ENCODE results near the gene TPSD1. TPM values are rescaled to one million over a fixed set of nuclear protein-coding genes. Genes with fewer than 3 reads are reported as not detected.

TPSD1 gene
- total RNA-seq, 6 experiments from 2014 or later, result not detected

- TF ChIP-seq CTCF (IDR thresholded peaks at IDR 0.05), result no peak
- no peak overlapping the region for H3K27ac Mint-ChIP-seq
- no peaks in the 10 kb centered on the region for H3K9me3 Mint-ChIP-seq
- no peaks in the 10 kb centered on the region for H3K4me1 Mint-ChIP-seq (ENCODE audit: low read depth)
- no peak for DNase-seq
- H3K27me3 Mint-ChIP-seq (ENCODE audit: insufficient read depth), result no peaks in the 10 kb centered on the region
- no peaks in the 10 kb centered on the region for H3K36me3 Mint-ChIP-seq (ENCODE audit: low read depth)
- no peak overlapping the region for H3K4me3 Mint-ChIP-seq
Measured at GRCh38 chr16:1215574-1216295, 40.1 kb upstream of the TPSD1 start.

GRCh38 chr16:1216296-1216619, 39.6 kb upstream of the TPSD1 start:
- H3K27me3 Mint-ChIP-seq (ENCODE audit: insufficient read depth), result peaks cover 1% of the 10 kb centered on the region; the same call in 1 of the 2 replicates
- H3K4me1 Mint-ChIP-seq (ENCODE audit: low read depth), result no peaks in the 10 kb centered on the region
- TF ChIP-seq CTCF (IDR thresholded peaks at IDR 0.05), result no peak
- no peaks in the 10 kb centered on the region for H3K36me3 Mint-ChIP-seq (ENCODE audit: low read depth)
- no peak for DNase-seq
- no peaks in the 10 kb centered on the region for H3K9me3 Mint-ChIP-seq
- no peak overlapping the region for H3K27ac Mint-ChIP-seq
- H3K4me3 Mint-ChIP-seq, result no peak overlapping the region

GRCh38 chr16:1216681-1217400, 39.0 kb upstream of the TPSD1 start:
- no peak for DNase-seq
- TF ChIP-seq CTCF (IDR thresholded peaks at IDR 0.05), result no peak
- Mint-ChIP-seq H3K4me1 (ENCODE audit: low read depth) (no peaks in the 10 kb centered on the region), H3K27ac (no peak overlapping the region), H3K4me3 (no peak overlapping the region), H3K36me3 (ENCODE audit: low read depth) (no peaks in the 10 kb centered on the region), H3K9me3 (no peaks in the 10 kb centered on the region), H3K27me3 (ENCODE audit: insufficient read depth) (peaks cover 3% of the 10 kb centered on the region; the same call in 1 of the 2 replicates)

- Mint-ChIP-seq H3K4me3 (no peak overlapping the region), H3K27me3 (ENCODE audit: insufficient read depth) (peaks cover 3% of the 10 kb centered on the region; the same call in 1 of the 2 replicates), H3K36me3 (ENCODE audit: low read depth) (no peaks in the 10 kb centered on the region), H3K4me1 (ENCODE audit: low read depth) (no peaks in the 10 kb centered on the region), H3K27ac (no peak overlapping the region), H3K9me3 (no peaks in the 10 kb centered on the region)
- DNase-seq, result no peak
- TF ChIP-seq CTCF (IDR thresholded peaks at IDR 0.05), result no peak
Measured at GRCh38 chr16:1217526-1217925, 38.3 kb upstream of the TPSD1 start.

- H3K9me3 Mint-ChIP-seq, result no peaks in the 10 kb centered on the region
- H3K27ac Mint-ChIP-seq, result no peak overlapping the region
- no peak for DNase-seq
- H3K36me3 Mint-ChIP-seq (ENCODE audit: low read depth), result no peaks in the 10 kb centered on the region
- no peaks in the 10 kb centered on the region for H3K4me1 Mint-ChIP-seq (ENCODE audit: low read depth)
- no peak for TF ChIP-seq CTCF (IDR thresholded peaks at IDR 0.05)
- peaks cover 6% of the 10 kb centered on the region for H3K27me3 Mint-ChIP-seq (ENCODE audit: insufficient read depth)
- H3K4me3 Mint-ChIP-seq, result no peak overlapping the region
Measured at GRCh38 chr16:1218061-1218929, 37.6 kb upstream of the TPSD1 start.
